Prostate gland (tissue), 2 donors: ENCODE results near the gene ADRM1.

Experiments
- POLR2A ChIP-seq: fragments of 450-650 bp; IDR thresholded peaks from one replicate; pipeline ENCODE4 v1.6.1; 2016; ENCODE audit warnings: antibody characterized with exemption, mild to moderate bottlenecking
- POLR2AphosphoS5 ChIP-seq: sonication (generic); formaldehyde crosslinking; IDR thresholded peaks from one replicate; pipeline ENCODE4 v1.6.1; 2017; ENCODE audit warnings: antibody characterized with exemption
- TF ChIP-seq, protein P1 (sequence below), 4 experiments: fragments of 200-600 bp in 2 of 4; fragments of 450-650 bp in 2 of 4; sonication (generic) in 2 of 4; IDR thresholded peaks; 1 replicate in 3 of 4; 2 replicates in 1 of 4; pipeline ENCODE4 v1.5.1; 2016 to 2019; ENCODE audit warnings: antibody characterized with exemption in 4 of 4, mild to moderate bottlenecking in 2 of 4, moderate library complexity in 2 of 4

DNA sequence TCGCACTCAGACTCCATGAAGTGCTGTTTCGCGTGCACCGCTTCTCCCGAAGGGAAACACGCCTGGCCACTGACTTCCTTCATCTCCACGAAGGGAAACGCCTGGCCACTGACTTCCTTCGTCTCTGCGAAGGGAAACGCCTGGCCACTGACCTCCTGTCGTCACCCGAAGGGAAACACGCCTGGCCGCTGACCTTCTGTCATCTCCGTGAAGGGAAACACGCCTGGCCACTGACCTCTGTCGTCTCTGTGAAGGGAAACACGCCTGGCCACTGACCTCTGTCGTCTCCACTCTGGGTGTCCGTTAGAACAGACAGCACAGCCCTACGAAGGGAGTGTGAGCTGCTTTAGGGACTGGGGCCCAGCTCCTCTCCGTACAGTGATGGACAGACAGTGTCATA, 17.1 kb upstream of the ADRM1 start:
- TF ChIP-seq, protein P1, sequence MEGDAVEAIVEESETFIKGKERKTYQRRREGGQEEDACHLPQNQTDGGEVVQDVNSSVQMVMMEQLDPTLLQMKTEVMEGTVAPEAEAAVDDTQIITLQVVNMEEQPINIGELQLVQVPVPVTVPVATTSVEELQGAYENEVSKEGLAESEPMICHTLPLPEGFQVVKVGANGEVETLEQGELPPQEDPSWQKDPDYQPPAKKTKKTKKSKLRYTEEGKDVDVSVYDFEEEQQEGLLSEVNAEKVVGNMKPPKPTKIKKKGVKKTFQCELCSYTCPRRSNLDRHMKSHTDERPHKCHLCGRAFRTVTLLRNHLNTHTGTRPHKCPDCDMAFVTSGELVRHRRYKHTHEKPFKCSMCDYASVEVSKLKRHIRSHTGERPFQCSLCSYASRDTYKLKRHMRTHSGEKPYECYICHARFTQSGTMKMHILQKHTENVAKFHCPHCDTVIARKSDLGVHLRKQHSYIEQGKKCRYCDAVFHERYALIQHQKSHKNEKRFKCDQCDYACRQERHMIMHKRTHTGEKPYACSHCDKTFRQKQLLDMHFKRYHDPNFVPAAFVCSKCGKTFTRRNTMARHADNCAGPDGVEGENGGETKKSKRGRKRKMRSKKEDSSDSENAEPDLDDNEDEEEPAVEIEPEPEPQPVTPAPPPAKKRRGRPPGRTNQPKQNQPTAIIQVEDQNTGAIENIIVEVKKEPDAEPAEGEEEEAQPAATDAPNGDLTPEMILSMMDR (IDR thresholded peaks at IDR 0.05) = no peak
- TF ChIP-seq POLR2A (no peak), POLR2AphosphoS5 (no peak)
